ENCODE measurements around the gene ZRANB1. TPM values are rescaled to one million over a fixed set of nuclear protein-coding genes. Genes with fewer than 3 reads are reported as not detected.
A peak's percentile ranks its signal among the peaks of the same experiment; 100 is the strongest.

The ZRANB1 gene
- total RNA-seq, 2 donors from 2014 or later, result 26.0 to 26.9 TPM

DNA sequence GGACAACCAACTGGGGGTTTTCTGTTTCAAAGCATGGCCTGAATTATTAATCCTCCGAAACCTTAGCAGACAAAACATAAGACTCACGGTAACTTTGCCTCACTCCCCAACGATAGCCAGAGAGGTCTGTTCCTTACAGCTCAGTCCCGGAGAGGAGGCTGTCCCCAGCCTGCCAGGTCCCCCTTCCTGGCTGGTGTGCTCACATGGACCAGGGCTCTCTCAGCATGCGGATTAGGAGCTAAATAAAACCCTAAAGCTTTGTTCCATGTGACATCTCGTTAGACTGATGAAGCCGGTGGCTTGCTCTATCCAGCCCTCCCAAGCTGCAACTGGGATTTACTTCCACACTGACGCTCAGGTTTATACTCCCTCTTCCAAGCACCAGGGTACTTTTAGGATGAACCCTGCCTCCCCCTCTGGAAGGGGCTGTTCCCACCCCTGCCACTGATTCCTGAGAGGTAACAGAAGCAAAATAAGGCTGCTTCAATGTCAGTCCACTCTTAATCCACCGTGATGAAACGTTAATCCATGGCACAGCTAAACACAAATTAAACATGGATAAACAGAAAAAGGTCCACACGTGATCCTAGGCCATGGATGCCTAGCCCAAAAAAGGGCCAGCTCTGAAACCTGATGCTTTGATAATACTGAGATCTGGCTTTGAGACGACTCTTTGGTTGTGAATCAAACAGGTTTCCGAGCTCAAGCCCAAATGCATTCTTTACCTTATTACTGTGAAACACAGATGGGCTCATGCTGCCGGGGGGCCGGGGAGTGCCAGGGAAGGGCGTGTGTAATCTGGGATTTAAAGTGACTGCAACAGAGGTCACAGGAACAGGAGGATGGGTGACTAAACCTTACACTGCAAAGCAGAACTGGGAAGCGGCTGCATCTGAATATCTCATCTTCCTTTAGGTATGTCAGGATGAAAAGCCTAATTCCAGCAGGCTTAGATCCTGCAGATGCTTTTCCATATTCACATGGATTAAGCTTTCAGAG, 86.2 kb downstream of the ZRANB1 start:
- Mint-ChIP-seq H3K36me3 (ENCODE audit: low read depth) (peaks cover 49% of the 10 kb centered on the region), H3K9me3 (no peaks in the 10 kb centered on the region), H3K27me3 (ENCODE audit: insufficient read depth) (no peaks in the 10 kb centered on the region), H3K4me3 (no peak overlapping the region), H3K4me1 (peaks cover 36% of the 10 kb centered on the region), H3K27ac (peak overlapping the region; percentile 34)
- 86 to 89% methylated on average over 8 to 17 of the region's 17 CpGs for WGBS, 2 experiments (ENCODE audit: insufficient coverage in 1 of 2, insufficient read length in 1 of 2)
- peaks cover 14% of the 10 kb centered on the region for H3K36me3 ChIP-seq (ENCODE audit: control insufficient read depth, insufficient read depth, low read length)
- no peaks in the 10 kb centered on the region for H3K9me3 ChIP-seq (ENCODE audit: control insufficient read depth, low read length)
- no peak overlapping the region for H3K9ac ChIP-seq (ENCODE audit: extremely low read depth, low read length, poor library complexity, severe bottlenecking)
- H3K4me3 ChIP-seq (ENCODE audit: low read length), result no peak overlapping the region
- TF ChIP-seq, protein P1, sequence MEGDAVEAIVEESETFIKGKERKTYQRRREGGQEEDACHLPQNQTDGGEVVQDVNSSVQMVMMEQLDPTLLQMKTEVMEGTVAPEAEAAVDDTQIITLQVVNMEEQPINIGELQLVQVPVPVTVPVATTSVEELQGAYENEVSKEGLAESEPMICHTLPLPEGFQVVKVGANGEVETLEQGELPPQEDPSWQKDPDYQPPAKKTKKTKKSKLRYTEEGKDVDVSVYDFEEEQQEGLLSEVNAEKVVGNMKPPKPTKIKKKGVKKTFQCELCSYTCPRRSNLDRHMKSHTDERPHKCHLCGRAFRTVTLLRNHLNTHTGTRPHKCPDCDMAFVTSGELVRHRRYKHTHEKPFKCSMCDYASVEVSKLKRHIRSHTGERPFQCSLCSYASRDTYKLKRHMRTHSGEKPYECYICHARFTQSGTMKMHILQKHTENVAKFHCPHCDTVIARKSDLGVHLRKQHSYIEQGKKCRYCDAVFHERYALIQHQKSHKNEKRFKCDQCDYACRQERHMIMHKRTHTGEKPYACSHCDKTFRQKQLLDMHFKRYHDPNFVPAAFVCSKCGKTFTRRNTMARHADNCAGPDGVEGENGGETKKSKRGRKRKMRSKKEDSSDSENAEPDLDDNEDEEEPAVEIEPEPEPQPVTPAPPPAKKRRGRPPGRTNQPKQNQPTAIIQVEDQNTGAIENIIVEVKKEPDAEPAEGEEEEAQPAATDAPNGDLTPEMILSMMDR (conservative IDR thresholded peaks at IDR 0.05), result no peak
- no peak for DNase-seq
- peaks cover 11% of the 10 kb centered on the region for H3K4me1 ChIP-seq (ENCODE audit: control insufficient read depth, insufficient read depth, low read length)
- H3K27ac ChIP-seq (ENCODE audit: low read depth, low read length), result no peak overlapping the region
- H3K27me3 ChIP-seq (ENCODE audit: control insufficient read depth, insufficient read depth, low read length, poor library complexity, severe bottlenecking), result no peaks in the 10 kb centered on the region

DNA sequence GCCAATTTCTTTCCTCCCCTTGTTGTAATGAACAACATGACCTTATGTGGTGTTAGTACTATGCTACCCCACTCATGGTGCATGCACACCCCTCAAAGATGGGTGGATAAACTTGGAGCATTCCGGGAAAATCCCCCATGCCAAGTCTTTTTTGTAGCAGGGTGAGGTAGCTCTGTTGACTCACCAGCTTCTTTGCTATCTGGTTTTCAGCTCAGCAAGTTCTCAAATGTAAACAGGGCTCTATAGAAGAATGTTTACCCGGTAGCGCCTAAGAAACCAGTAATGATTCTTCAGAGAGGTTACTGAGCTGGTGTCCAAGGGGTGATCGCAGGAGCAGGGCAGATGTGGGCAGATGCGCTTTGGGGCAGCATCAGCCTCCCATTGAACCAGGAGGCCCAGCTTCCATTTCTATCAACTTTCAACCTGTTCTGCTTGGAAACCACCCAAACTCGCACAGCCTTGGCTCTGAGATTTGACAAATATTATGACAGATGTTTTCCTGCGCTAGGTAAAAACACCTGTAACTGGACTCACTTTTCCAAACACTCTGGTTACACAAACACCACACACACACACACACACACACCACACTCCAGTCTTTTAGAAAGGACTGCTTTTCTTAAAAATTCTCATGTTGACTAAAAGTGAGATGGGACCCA, 87.8 kb downstream of the ZRANB1 start:
- TF ChIP-seq, protein P1 (conservative IDR thresholded peaks at IDR 0.05), result no peak
- H3K4me1 ChIP-seq (ENCODE audit: control insufficient read depth, insufficient read depth, low read length), result peaks cover 11% of the 10 kb centered on the region
- H3K27ac Mint-ChIP-seq, result peak overlapping the region; percentile 87
- H3K27me3 ChIP-seq (ENCODE audit: control insufficient read depth, insufficient read depth, low read length, poor library complexity, severe bottlenecking), result no peaks in the 10 kb centered on the region
- peaks cover 42% of the 10 kb centered on the region for H3K36me3 Mint-ChIP-seq (ENCODE audit: low read depth)
- no peak overlapping the region for H3K9ac ChIP-seq (ENCODE audit: extremely low read depth, low read length, poor library complexity, severe bottlenecking)
- peaks cover 18% of the 10 kb centered on the region for H3K36me3 ChIP-seq (ENCODE audit: control insufficient read depth, insufficient read depth, low read length)
- peaks cover 32% of the 10 kb centered on the region for H3K4me1 Mint-ChIP-seq
- H3K27ac ChIP-seq (ENCODE audit: low read depth, low read length), result no peak overlapping the region
- H3K4me3 Mint-ChIP-seq, result no peak overlapping the region
- no peaks in the 10 kb centered on the region for H3K27me3 Mint-ChIP-seq (ENCODE audit: insufficient read depth)
- no peak overlapping the region for H3K4me3 ChIP-seq (ENCODE audit: low read length)
- H3K9me3 ChIP-seq (ENCODE audit: control insufficient read depth, low read length), result no peaks in the 10 kb centered on the region
- DNase-seq, result no peak
- no peaks in the 10 kb centered on the region for H3K9me3 Mint-ChIP-seq
- WGBS, 2 experiments (ENCODE audit: insufficient coverage in 1 of 2, insufficient read length in 1 of 2), result 94 to 98% methylated on average over 6 to 7 of the region's 7 CpGs

DNA sequence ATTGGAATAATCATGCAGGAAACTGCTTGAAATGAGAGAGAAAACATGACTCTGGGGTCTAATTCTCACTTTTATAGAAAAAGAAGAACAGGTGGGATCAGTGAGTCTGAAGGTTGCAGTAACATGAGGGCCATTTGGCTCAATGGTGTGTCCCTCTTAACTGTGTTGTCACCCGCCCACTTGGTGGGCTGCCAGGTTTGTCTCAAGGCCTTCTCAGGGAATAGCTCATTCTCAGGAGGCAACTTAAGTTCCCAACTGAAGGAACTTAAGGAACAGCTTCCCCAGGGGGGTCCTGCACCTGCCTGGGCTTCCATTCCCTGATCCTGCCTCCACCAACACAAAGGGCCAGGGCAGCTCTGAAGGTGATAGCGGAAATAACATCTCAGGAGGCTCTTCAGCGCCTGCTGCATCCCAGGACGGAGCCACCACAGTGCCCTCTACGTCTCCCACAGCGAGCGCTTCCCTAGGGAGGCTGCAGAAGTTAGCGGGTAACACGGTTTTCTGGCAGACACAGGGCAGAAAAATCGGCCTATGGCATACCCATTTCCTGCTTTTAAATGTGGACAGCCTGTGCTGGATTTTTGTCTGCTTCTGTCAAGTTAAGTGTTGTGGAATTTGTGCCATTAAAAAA, 88.8 kb downstream of the ZRANB1 start:
- DNase-seq, result no peak
- peaks cover 33% of the 10 kb centered on the region for H3K4me1 Mint-ChIP-seq
- 86 to 91% methylated on average over 9 to 10 of the region's 10 CpGs for WGBS, 2 experiments (ENCODE audit: insufficient coverage in 1 of 2, insufficient read length in 1 of 2)
- Histone ChIP-seq H3K36me3 (ENCODE audit: control insufficient read depth, insufficient read depth, low read length) (peaks cover 14% of the 10 kb centered on the region), H3K4me3 (ENCODE audit: low read length) (no peak overlapping the region), H3K4me1 (ENCODE audit: control insufficient read depth, insufficient read depth, low read length) (peaks cover 15% of the 10 kb centered on the region), H3K27ac (ENCODE audit: low read depth, low read length) (no peak overlapping the region), H3K27me3 (ENCODE audit: control insufficient read depth, insufficient read depth, low read length, poor library complexity, severe bottlenecking) (no peaks in the 10 kb centered on the region), H3K9me3 (ENCODE audit: control insufficient read depth, low read length) (no peaks in the 10 kb centered on the region), H3K9ac (ENCODE audit: extremely low read depth, low read length, poor library complexity, severe bottlenecking) (no peak overlapping the region)
- no peak overlapping the region for H3K4me3 Mint-ChIP-seq
- TF ChIP-seq, protein P1 (conservative IDR thresholded peaks at IDR 0.05), result no peak
- H3K9me3 Mint-ChIP-seq, result no peaks in the 10 kb centered on the region
- H3K27me3 Mint-ChIP-seq (ENCODE audit: insufficient read depth), result no peaks in the 10 kb centered on the region
- H3K27ac Mint-ChIP-seq, result no peak overlapping the region
- H3K36me3 Mint-ChIP-seq (ENCODE audit: low read depth), result peaks cover 36% of the 10 kb centered on the region
